GM23248 (cell line): ENCODE data around the gene HMGB1.

Source experiments
- EZH2 ChIP-seq: fragments of 200-600 bp; sonication (generic); IDR thresholded peaks from 2 replicates; pipeline ENCODE4 v1.6.1; 2018; ENCODE audit warnings: antibody characterized with exemption, mild to moderate bottlenecking; ENCODE audit not compliant: insufficient read depth, poor library complexity, severe bottlenecking
- EZH2phosphoT487 ChIP-seq: fragments of 200-600 bp; sonication (generic); IDR thresholded peaks from 2 replicates; pipeline ENCODE4 v1.6.1; 2018; ENCODE audit warnings: antibody characterized with exemption, moderate library complexity, mild to moderate bottlenecking, low read depth; ENCODE audit not compliant: insufficient read depth

DNA sequence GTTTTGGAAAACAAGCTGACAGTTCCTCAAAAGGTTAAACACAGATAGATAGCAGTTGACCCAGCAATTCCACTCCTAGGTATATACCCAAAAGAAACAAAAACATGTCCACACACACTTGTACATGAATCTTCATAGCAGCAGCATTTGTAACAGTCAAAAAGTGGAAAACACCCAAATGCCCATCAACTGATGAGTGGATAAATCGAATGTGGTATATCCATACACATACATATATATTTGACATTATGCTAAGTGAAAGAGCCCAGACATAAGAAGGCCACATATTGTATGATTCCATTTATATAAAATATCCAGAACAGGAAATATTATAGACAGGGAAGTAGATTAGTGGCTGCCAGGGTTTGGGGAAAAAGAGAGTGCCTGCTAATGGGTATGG is 7.9 kb upstream of the HMGB1 start:
- TF ChIP-seq EZH2 (no peak), EZH2phosphoT487 (no peak)
